SU-DHL-6 (cell line): Measurements from ENCODE around the gene STK32C.
"Not testable (repeated sequence)": the region's sequence is repeated elsewhere in the genome, so short reads cannot be mapped to it uniquely, and the experiment has no call there.

ENCODE experiments used
- H2AFZ ChIP-seq: fragments of 200-600 bp; sonication (generic); 2 replicates; pipeline ENCODE4 v1.6.1; 2014; ENCODE audit warnings: low read depth, mild to moderate bottlenecking, moderate library complexity, mixed read lengths, antibody characterized with exemption, low read length; ENCODE audit not compliant: severe bottlenecking
- H3F3A ChIP-seq: fragments of 200-600 bp; shearing (Covaris generic); 2 replicates; pipeline ENCODE4 v1.6.0; 2016; ENCODE audit warnings: antibody characterized with exemption, mild to moderate bottlenecking; ENCODE audit not compliant: insufficient read depth
- H3K27ac ChIP-seq: fragments of 200-600 bp; sonication (generic); 2 replicates; pipeline ENCODE4 v1.5.1; 2016; ENCODE audit warnings: low read depth, mild to moderate bottlenecking, low read length, moderate library complexity, mixed read lengths
- H3K27me3 ChIP-seq: fragments of 200-600 bp; sonication (generic), shearing (Covaris generic); 2 replicates; pipeline ENCODE4 v1.6.0; 2014; ENCODE audit warnings: mild to moderate bottlenecking, low read length
- H3K36me3 ChIP-seq: fragments of 200-600 bp; sonication (generic); 2 replicates; pipeline ENCODE4 v1.6.1; 2014; ENCODE audit warnings: mild to moderate bottlenecking, low read length, mixed read lengths
- H3K4me2 ChIP-seq: fragments of 300-600, 200-600 bp; shearing (Covaris generic), sonication (generic); 2 replicates; pipeline ENCODE4 v1.6.0; 2014; ENCODE audit warnings: low read length, low read depth, mild to moderate bottlenecking; ENCODE audit not compliant: poor library complexity, severe bottlenecking
- H3K4me3 ChIP-seq: fragments of 200-600 bp; sonication (generic); 2 replicates; pipeline ENCODE4 v1.5.1; 2014; ENCODE audit warnings: antibody characterized with exemption, low read length, mild to moderate bottlenecking, mixed read lengths; ENCODE audit not compliant: insufficient read depth, poor library complexity, severe bottlenecking
- H3K79me2 ChIP-seq: fragments of 200-600 bp; sonication (generic); 2 replicates; pipeline ENCODE4 v1.6.1; 2014; ENCODE audit warnings: mild to moderate bottlenecking, low read length, moderate library complexity; ENCODE audit not compliant: insufficient read depth
- H3K9ac ChIP-seq: fragments of 200-600 bp; sonication (generic); 2 replicates; pipeline ENCODE4 v1.7.0; 2014; ENCODE audit warnings: mild to moderate bottlenecking, low read length
- H3K9me2 ChIP-seq: fragments of 200-600 bp; sonication (generic); replicated peaks from 2 replicates; pipeline ENCODE4 v1.6.1; 2014; ENCODE audit warnings: low read length; ENCODE audit not compliant: insufficient read depth
- H3K9me3 ChIP-seq: fragments of 200-600 bp; sonication (generic); 2 replicates; pipeline ENCODE4 v1.6.1; 2014; ENCODE audit warnings: low read length, mixed read lengths; ENCODE audit not compliant: insufficient read depth
- H4K20me1 ChIP-seq: fragments of 200-600 bp; sonication (generic); 2 replicates; pipeline ENCODE4 v1.6.1; 2014; ENCODE audit warnings: low read depth, mild to moderate bottlenecking, antibody characterized with exemption, low read length, moderate library complexity, mixed read lengths
- EZH2phosphoT487 ChIP-seq: fragments of 200-600 bp; sonication (generic), shearing (Covaris generic); conservative IDR thresholded peaks from 2 replicates; pipeline ENCODE4 v1.6.1; 2018; ENCODE audit warnings: mild to moderate bottlenecking, antibody characterized with exemption, low read length, moderate library complexity, mixed read lengths
- TF ChIP-seq, protein P1 (sequence below): fragments of 200-600 bp; sonication (generic); IDR thresholded peaks from one replicate; pipeline ENCODE4 v1.5.1; 2017; ENCODE audit warnings: antibody characterized with exemption, mild to moderate bottlenecking, low read length, moderate library complexity; ENCODE audit not compliant: insufficient read depth, poor library complexity, severe bottlenecking

The STK32C gene

GRCh38 chr10:132270721-132271457 lies 36.9 kb downstream of the STK32C start:
- Histone ChIP-seq H3K9ac (no peak overlapping the region), H3K36me3 (no peaks in the 10 kb centered on the region), H3K9me3 (no peaks in the 10 kb centered on the region), H3K27ac (no peak overlapping the region), H3K4me3 (no peak overlapping the region), H3F3A (no peaks in the 10 kb centered on the region), H3K4me2 (no peak overlapping the region), H4K20me1 (no peaks in the 10 kb centered on the region), H2AFZ (no peak overlapping the region), H3K27me3 (no peaks in the 10 kb centered on the region), H3K9me2 (no peaks in the 10 kb centered on the region), H3K79me2 (no peaks in the 10 kb centered on the region)
- no peak for TF ChIP-seq EZH2phosphoT487
- TF ChIP-seq, protein P1, sequence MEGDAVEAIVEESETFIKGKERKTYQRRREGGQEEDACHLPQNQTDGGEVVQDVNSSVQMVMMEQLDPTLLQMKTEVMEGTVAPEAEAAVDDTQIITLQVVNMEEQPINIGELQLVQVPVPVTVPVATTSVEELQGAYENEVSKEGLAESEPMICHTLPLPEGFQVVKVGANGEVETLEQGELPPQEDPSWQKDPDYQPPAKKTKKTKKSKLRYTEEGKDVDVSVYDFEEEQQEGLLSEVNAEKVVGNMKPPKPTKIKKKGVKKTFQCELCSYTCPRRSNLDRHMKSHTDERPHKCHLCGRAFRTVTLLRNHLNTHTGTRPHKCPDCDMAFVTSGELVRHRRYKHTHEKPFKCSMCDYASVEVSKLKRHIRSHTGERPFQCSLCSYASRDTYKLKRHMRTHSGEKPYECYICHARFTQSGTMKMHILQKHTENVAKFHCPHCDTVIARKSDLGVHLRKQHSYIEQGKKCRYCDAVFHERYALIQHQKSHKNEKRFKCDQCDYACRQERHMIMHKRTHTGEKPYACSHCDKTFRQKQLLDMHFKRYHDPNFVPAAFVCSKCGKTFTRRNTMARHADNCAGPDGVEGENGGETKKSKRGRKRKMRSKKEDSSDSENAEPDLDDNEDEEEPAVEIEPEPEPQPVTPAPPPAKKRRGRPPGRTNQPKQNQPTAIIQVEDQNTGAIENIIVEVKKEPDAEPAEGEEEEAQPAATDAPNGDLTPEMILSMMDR, result no peak

DNA sequence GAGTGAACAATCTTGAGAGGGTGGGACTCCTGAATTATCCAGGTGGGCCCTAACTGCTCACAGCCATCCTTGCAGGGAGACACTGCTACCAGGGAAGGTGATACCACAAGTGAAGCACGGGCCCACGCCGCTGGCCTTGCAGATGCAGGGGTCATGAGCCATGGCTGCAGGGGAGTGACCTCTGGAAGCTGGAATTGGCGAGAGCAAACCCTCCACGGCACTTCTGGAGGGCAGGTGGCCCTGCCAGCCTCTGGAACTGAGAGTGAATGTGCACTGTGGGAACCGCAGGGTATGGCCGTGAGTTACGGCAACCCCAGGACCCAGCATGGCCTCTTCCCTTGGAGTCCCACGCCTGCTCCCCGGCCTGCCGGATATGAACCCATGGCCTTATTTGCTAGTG lies 37.5 kb downstream of the STK32C start:
- H3K9me2 ChIP-seq, result no peaks in the 10 kb centered on the region
- H4K20me1 ChIP-seq, result no peaks in the 10 kb centered on the region
- no peak overlapping the region for H2AFZ ChIP-seq
- no peak overlapping the region for H3K9ac ChIP-seq
- H3K79me2 ChIP-seq, result no peaks in the 10 kb centered on the region
- H3K4me3 ChIP-seq, result no peak overlapping the region
- TF ChIP-seq EZH2phosphoT487, result no peak
- TF ChIP-seq, protein P1, result no peak
- H3K36me3 ChIP-seq, result no peaks in the 10 kb centered on the region
- no peaks in the 10 kb centered on the region for H3K27me3 ChIP-seq
- H3F3A ChIP-seq, result no peaks in the 10 kb centered on the region
- no peaks in the 10 kb centered on the region for H3K9me3 ChIP-seq
- no peak overlapping the region for H3K4me2 ChIP-seq
- no peak overlapping the region for H3K27ac ChIP-seq

- no peak for TF ChIP-seq EZH2phosphoT487
- TF ChIP-seq, protein P1, result no peak
- no peaks in the 10 kb centered on the region for H4K20me1 ChIP-seq
- H3K9me3 ChIP-seq, result no peaks in the 10 kb centered on the region
- no peak overlapping the region for H2AFZ ChIP-seq
- no peak overlapping the region for H3K4me2 ChIP-seq
- no peak overlapping the region for H3K9ac ChIP-seq
- no peaks in the 10 kb centered on the region for H3K36me3 ChIP-seq
- no peak overlapping the region for H3K4me3 ChIP-seq
- H3K9me2 ChIP-seq, result no peaks in the 10 kb centered on the region
- no peaks in the 10 kb centered on the region for H3K27me3 ChIP-seq
- H3K79me2 ChIP-seq, result no peaks in the 10 kb centered on the region
- no peak overlapping the region for H3K27ac ChIP-seq
- no peaks in the 10 kb centered on the region for H3F3A ChIP-seq
Measured at GRCh38 chr10:132269266-132270230, 38.2 kb downstream of the STK32C start.

DNA sequence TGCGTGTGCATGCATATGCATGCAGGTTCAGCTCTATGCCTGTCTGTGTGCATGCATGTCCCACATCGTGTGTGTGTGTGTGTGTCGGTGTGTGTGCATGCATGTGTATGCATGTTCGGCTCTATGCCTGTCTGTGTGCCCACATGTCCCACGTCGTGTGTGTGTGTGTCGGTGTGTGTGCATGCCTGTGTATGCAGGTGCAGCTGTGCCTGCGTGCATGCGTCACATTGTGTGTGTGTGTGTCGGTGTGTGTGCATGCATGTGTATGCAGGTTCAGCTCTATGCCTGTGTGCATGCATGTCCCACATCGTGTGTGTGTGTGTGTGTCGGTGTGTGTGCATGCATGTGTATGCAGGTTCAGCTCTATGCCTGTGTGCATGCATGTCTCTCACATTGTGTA lies 39.8 kb downstream of the STK32C start:
- not testable (repeated sequence) for H3K4me2 ChIP-seq, H3K79me2 ChIP-seq, H3K9me3 ChIP-seq, H4K20me1 ChIP-seq, H3K9me2 ChIP-seq, H2AFZ ChIP-seq, H3K36me3 ChIP-seq, H3K4me3 ChIP-seq, H3K27ac ChIP-seq, H3F3A ChIP-seq, H3K9ac ChIP-seq, H3K27me3 ChIP-seq
